Stimulated activated CD4-positive, alpha-beta T cell treated with anti-CD3 and anti-CD28 coated beads, Interleukin-15, amount 100 ng/mL, for 48 hours (primary cell): ENCODE results near the gene DEPDC5.
"Not testable (repeated sequence)": the region's sequence is repeated elsewhere in the genome, so short reads cannot be mapped to it uniquely, and the experiment has no call there.

Experiments used
- DNase-seq, 2 donors: peaks; one replicate each; pipeline ENCODE4 v3.0.0-alpha.2; 2020; ENCODE audit warnings: low read depth in 2 of 2

Gene DEPDC5

GRCh38 chr22:31815383-31815814 lies 61.6 kb downstream of the DEPDC5 start:
- DNase-seq = not testable (repeated sequence)

GRCh38 chr22:31816750-31817149 lies 62.9 kb downstream of the DEPDC5 start:
- DNase-seq = no peak

GRCh38 chr22:31818481-31819392 lies 64.9 kb downstream of the DEPDC5 start:
- DNase-seq = peak; percentile 24 to 25

- no peak for DNase-seq
Observed at GRCh38 chr22:31820655-31821054, 66.8 kb downstream of the DEPDC5 start.

- no peak for DNase-seq
Observed at GRCh38 chr22:31821572-31821971, 67.8 kb downstream of the DEPDC5 start.

GRCh38 chr22:31822523-31822922 lies 68.7 kb downstream of the DEPDC5 start:
- no peak for DNase-seq

- DNase-seq = no peak
Observed at GRCh38 chr22:31825513-31825912, 71.7 kb downstream of the DEPDC5 start.

- no peak for DNase-seq
Observed at GRCh38 chr22:31826443-31826842, 72.6 kb downstream of the DEPDC5 start.

GRCh38 chr22:31828739-31829138 lies 74.9 kb downstream of the DEPDC5 start:
- DNase-seq = no peak

- DNase-seq = peak; percentile 50 to 57
Observed at GRCh38 chr22:31829505-31829904, 75.7 kb downstream of the DEPDC5 start.

- no peak for DNase-seq
Observed at GRCh38 chr22:31830721-31831070, 76.9 kb downstream of the DEPDC5 start.

- no peak for DNase-seq
Observed at GRCh38 chr22:31833930-31834329, 80.1 kb downstream of the DEPDC5 start.

GRCh38 chr22:31836010-31836409 lies 82.2 kb downstream of the DEPDC5 start:
- no peak for DNase-seq

GRCh38 chr22:31838917-31839316 lies 85.1 kb downstream of the DEPDC5 start:
- no peak for DNase-seq

- no peak for DNase-seq
Observed at GRCh38 chr22:31839986-31840385, 86.2 kb downstream of the DEPDC5 start.

GRCh38 chr22:31840585-31840984 lies 86.8 kb downstream of the DEPDC5 start:
- no peak for DNase-seq

GRCh38 chr22:31841078-31841827 lies 87.4 kb downstream of the DEPDC5 start:
- no peak for DNase-seq

GRCh38 chr22:31843526-31843925 lies 89.7 kb downstream of the DEPDC5 start:
- no peak for DNase-seq

- DNase-seq = no peak
Observed at GRCh38 chr22:31844941-31845340, 91.1 kb downstream of the DEPDC5 start.

GRCh38 chr22:31846161-31847115 lies 92.6 kb downstream of the DEPDC5 start:
- DNase-seq = no peak

- no peak for DNase-seq
Observed at GRCh38 chr22:31848411-31848810, 94.6 kb downstream of the DEPDC5 start.

GRCh38 chr22:31850135-31850534 lies 96.3 kb downstream of the DEPDC5 start:
- no peak for DNase-seq
